ENCODE results near the gene ARSB. TPM values are rescaled to one million over a fixed set of nuclear protein-coding genes. Genes with fewer than 3 reads are reported as not detected.

The ARSB gene
- total and polyA plus RNA-seq, 9 of the 15 experiments (the other 6 are each of a cell fraction or from before 2014, with no cell fraction given), result 0.52 to 4.6 (median 2.4) TPM

DNA sequence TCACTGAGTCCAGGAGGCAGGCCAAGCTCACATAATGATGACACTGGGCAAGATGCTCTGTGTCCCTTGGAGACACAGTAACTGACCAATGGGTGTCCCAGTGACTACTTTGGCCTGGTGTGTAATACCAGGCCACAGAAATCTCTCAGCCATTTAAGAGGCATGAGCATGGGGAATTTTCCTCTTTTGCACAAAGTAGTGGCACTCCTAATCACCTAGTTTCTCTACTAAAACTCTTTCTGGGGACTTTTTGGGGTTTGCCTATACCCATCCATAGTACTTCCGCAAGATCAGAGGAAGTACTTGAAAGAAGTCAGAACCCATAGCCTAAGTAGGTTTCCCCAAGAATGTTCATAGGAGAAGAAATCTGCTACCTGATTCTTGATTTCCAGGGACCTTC, 161.9 kb downstream of the ARSB start:
- no peak overlapping the region for H2AFZ ChIP-seq (ENCODE audit: low read depth, low read length)
- no peak for ATAC-seq
- H3K27me3 ChIP-seq (ENCODE audit: control insufficient read depth in 2 of 2, insufficient read depth in 2 of 2, low read length in 2 of 2), result no peaks in the 10 kb centered on the region
- no peak overlapping the region for H3K4me3 ChIP-seq
- H4K20me1 ChIP-seq (replicated peaks; ENCODE audit: control insufficient read depth, insufficient read depth, low read length), result no peaks in the 10 kb centered on the region
- H3K9ac ChIP-seq (ENCODE audit: insufficient read depth in 1 of 2, low read depth in 2 of 2, low read length in 2 of 2), result no peak overlapping the region
- no peaks in the 10 kb centered on the region for H3K9me3 ChIP-seq (replicated peaks; ENCODE audit: control insufficient read depth, insufficient read depth, low read depth, low read length)
- no TSS peak for BruUV-seq (replicated peaks)
- ChIA-PET CTCF (ENCODE audit: low intra/inter-chr PET ratio) (no interaction called here), POLR2A (no interaction called here)
- in situ Hi-C loops (cut with MboI) (no loop called here), intact Hi-C loops (cut with micrococcal nuclease) (no loop called here)
- 70% methylated on average over 1 of the region's 1 CpG for WGBS (ENCODE audit: insufficient coverage, low coverage, missing lambda C conversion rate)
- H3K4me2 ChIP-seq (ENCODE audit: insufficient read depth, low read length), result no peak overlapping the region
- no peaks in the 10 kb centered on the region for H3K4me1 ChIP-seq (replicated peaks in 1 of 2; ENCODE audit: control insufficient read depth in 2 of 2, insufficient read depth in 2 of 2, low read length in 2 of 2)
- H3K79me2 ChIP-seq (ENCODE audit: control insufficient read depth, insufficient read depth, low read length), result no peaks in the 10 kb centered on the region
- H3K27ac ChIP-seq (ENCODE audit: extremely low read depth, low read depth, low read length), result no peak overlapping the region
- FAIRE-seq, result no peak
- no peaks in the 10 kb centered on the region for H3K36me3 ChIP-seq (ENCODE audit: control insufficient read depth, insufficient read depth, low read length)
- no peaks in the 10 kb centered on the region for H3K9me1 ChIP-seq (ENCODE audit: control insufficient read depth, insufficient read depth, low read length)
- DNase-seq (ENCODE audit: extremely low read depth in 1 of 4, low spot score in 3 of 4), result no peak
- TF ChIP-seq FOXA1 (IDR thresholded peaks at IDR 0.05; ENCODE audit: borderline replicate concordance) (no peak), NEUROD1 (IDR thresholded peaks at IDR 0.05; ENCODE audit: borderline replicate concordance, low read depth, low read length, partially characterized antibody) (no peak), ZNF551 (CRISPR knock-in tag; IDR thresholded peaks at IDR 0.05) (no peak), NRF1 (conservative IDR thresholded peaks at IDR 0.05 in 1 of 2, IDR thresholded peaks at IDR 0.05 in 1 of 2) (no peak), CBX1 (IDR thresholded peaks at IDR 0.05; ENCODE audit: low read depth) (no peak), GATAD2A (IDR thresholded peaks at IDR 0.05) (no peak), ZBTB5 (IDR thresholded peaks at IDR 0.05) (no peak), PYGO2 (tag; IDR thresholded peaks at IDR 0.05) (no peak), KLF6 (CRISPR knock-in tag; IDR thresholded peaks at IDR 0.05; ENCODE audit: borderline replicate concordance) (no peak), SRSF7 (optimal IDR thresholded peaks at IDR 0.05; ENCODE audit: low read depth, low read length) (no peak), NFATC3 (IDR thresholded peaks at IDR 0.05) (no peak), GATA2 (CRISPR knock-in tag; IDR thresholded peaks at IDR 0.05) (no peak), ZNF77 (CRISPR knock-in tag; IDR thresholded peaks at IDR 0.05) (no peak), TARDBP (IDR thresholded peaks at IDR 0.05) (no peak)
- TF ChIP-seq, protein P1, sequence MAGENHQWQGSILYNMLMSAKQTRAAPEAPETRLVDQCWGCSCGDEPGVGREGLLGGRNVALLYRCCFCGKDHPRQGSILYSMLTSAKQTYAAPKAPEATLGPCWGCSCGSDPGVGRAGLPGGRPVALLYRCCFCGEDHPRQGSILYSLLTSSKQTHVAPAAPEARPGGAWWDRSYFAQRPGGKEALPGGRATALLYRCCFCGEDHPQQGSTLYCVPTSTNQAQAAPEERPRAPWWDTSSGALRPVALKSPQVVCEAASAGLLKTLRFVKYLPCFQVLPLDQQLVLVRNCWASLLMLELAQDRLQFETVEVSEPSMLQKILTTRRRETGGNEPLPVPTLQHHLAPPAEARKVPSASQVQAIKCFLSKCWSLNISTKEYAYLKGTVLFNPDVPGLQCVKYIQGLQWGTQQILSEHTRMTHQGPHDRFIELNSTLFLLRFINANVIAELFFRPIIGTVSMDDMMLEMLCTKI (IDR thresholded peaks at IDR 0.05; ENCODE audit: partially characterized antibody), result no peak
- TF ChIP-seq, protein P2, sequence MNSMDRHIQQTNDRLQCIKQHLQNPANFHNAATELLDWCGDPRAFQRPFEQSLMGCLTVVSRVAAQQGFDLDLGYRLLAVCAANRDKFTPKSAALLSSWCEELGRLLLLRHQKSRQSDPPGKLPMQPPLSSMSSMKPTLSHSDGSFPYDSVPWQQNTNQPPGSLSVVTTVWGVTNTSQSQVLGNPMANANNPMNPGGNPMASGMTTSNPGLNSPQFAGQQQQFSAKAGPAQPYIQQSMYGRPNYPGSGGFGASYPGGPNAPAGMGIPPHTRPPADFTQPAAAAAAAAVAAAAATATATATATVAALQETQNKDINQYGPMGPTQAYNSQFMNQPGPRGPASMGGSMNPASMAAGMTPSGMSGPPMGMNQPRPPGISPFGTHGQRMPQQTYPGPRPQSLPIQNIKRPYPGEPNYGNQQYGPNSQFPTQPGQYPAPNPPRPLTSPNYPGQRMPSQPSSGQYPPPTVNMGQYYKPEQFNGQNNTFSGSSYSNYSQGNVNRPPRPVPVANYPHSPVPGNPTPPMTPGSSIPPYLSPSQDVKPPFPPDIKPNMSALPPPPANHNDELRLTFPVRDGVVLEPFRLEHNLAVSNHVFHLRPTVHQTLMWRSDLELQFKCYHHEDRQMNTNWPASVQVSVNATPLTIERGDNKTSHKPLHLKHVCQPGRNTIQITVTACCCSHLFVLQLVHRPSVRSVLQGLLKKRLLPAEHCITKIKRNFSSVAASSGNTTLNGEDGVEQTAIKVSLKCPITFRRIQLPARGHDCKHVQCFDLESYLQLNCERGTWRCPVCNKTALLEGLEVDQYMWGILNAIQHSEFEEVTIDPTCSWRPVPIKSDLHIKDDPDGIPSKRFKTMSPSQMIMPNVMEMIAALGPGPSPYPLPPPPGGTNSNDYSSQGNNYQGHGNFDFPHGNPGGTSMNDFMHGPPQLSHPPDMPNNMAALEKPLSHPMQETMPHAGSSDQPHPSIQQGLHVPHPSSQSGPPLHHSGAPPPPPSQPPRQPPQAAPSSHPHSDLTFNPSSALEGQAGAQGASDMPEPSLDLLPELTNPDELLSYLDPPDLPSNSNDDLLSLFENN (IDR thresholded peaks at IDR 0.05; ENCODE audit: low read depth in 2 of 2, low read length in 2 of 2), result no peak

Measured in K562 (cell line).